Measurements from ENCODE around the gene TRIP4. TPM values are rescaled to one million over a fixed set of nuclear protein-coding genes. Genes with fewer than 3 reads are reported as not detected.

The TRIP4 gene
- polyA plus RNA-seq, 2 of the 4 experiments (the other 2 are of a cell fraction), result 24.8 to 34.9 TPM

GRCh38 chr15:64348455-64348854 is 39.2 kb upstream of the TRIP4 start:
- Histone ChIP-seq H3K4me1 (peaks cover 18% of the 10 kb centered on the region), H3K27ac (no peak overlapping the region), H3K4me3 (no peak overlapping the region), H3K9me3 (no peaks in the 10 kb centered on the region), H3K4me2 (no peak overlapping the region)
- FAIRE-seq (no peak), DNase-seq (ENCODE audit: low read depth in 1 of 2, low spot score in 1 of 2) (no peak), ATAC-seq (no peak)
- ChIA-PET POLR2A (interaction anchor here (0.7 kb wide), 1 partner anchor 39 kb away, joined by 5 read pairs; the partner anchor contains the start of gene TRIP4), CTCF (interaction anchor here (1.3 to 1.7 kb wide), 3 partner anchors 11 to 138 kb away, joined by 3 to 11 read pairs (median 6); no protein-coding TSS in a partner anchor)
- TF ChIP-seq HOXB5 (CRISPR knock-in tag; IDR thresholded peaks at IDR 0.05) (no peak), FOSL2 (IDR thresholded peaks at IDR 0.05) (no peak), FOSL2 (CRISPR knock-in tag; IDR thresholded peaks at IDR 0.05) (no peak), GATA3 (IDR thresholded peaks at IDR 0.05; ENCODE audit: borderline replicate concordance) (no peak), HDAC2 (IDR thresholded peaks at IDR 0.05) (no peak), TFCP2L1 (CRISPR knock-in tag; IDR thresholded peaks at IDR 0.05) (no peak), TP53 (CRISPR knock-in tag; IDR thresholded peaks at IDR 0.05) (no peak), BCL3 (IDR thresholded peaks at IDR 0.05) (no peak), CBX8 (IDR thresholded peaks at IDR 0.05) (no peak), MAZ (IDR thresholded peaks at IDR 0.05; ENCODE audit: borderline replicate concordance, low read depth, low read length) (no peak), EHMT2 (IDR thresholded peaks at IDR 0.05; ENCODE audit: low read depth) (no peak), CHD4 (IDR thresholded peaks at IDR 0.05; ENCODE audit: borderline replicate concordance) (no peak)
- TF ChIP-seq, protein P1, sequence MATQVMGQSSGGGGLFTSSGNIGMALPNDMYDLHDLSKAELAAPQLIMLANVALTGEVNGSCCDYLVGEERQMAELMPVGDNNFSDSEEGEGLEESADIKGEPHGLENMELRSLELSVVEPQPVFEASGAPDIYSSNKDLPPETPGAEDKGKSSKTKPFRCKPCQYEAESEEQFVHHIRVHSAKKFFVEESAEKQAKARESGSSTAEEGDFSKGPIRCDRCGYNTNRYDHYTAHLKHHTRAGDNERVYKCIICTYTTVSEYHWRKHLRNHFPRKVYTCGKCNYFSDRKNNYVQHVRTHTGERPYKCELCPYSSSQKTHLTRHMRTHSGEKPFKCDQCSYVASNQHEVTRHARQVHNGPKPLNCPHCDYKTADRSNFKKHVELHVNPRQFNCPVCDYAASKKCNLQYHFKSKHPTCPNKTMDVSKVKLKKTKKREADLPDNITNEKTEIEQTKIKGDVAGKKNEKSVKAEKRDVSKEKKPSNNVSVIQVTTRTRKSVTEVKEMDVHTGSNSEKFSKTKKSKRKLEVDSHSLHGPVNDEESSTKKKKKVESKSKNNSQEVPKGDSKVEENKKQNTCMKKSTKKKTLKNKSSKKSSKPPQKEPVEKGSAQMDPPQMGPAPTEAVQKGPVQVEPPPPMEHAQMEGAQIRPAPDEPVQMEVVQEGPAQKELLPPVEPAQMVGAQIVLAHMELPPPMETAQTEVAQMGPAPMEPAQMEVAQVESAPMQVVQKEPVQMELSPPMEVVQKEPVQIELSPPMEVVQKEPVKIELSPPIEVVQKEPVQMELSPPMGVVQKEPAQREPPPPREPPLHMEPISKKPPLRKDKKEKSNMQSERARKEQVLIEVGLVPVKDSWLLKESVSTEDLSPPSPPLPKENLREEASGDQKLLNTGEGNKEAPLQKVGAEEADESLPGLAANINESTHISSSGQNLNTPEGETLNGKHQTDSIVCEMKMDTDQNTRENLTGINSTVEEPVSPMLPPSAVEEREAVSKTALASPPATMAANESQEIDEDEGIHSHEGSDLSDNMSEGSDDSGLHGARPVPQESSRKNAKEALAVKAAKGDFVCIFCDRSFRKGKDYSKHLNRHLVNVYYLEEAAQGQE (IDR thresholded peaks at IDR 0.05), result no peak
- 84% methylated on average over 1 of the region's 1 CpG for WGBS (ENCODE audit: missing lambda C conversion rate)

- Histone ChIP-seq H3K4me2 (no peak overlapping the region), H3K4me3 (no peak overlapping the region), H3K27ac (no peak overlapping the region), H3K4me1 (peaks cover 13% of the 10 kb centered on the region), H3K9me3 (no peaks in the 10 kb centered on the region)
- CTCF ChIA-PET, result interaction anchor here (1.2 kb wide), 1 partner anchor 12 kb away, joined by 4 read pairs; no protein-coding TSS in a partner anchor
- no peak for ATAC-seq
- POLR2A ChIA-PET, result no interaction called here
- TF ChIP-seq CEBPB (IDR thresholded peaks at IDR 0.05) (no peak), RCOR1 (IDR thresholded peaks at IDR 0.05; ENCODE audit: low read depth, low read length) (no peak), RNF2 (IDR thresholded peaks at IDR 0.05; ENCODE audit: borderline replicate concordance, low read depth) (no peak), TP53 (CRISPR knock-in tag; IDR thresholded peaks at IDR 0.05) (no peak), FOSB (CRISPR knock-in tag; IDR thresholded peaks at IDR 0.05) (no peak), BHLHE40 (IDR thresholded peaks at IDR 0.05; ENCODE audit: low read depth, low read length) (no peak), MAX (IDR thresholded peaks at IDR 0.05) (no peak), CHD2 (IDR thresholded peaks at IDR 0.05; ENCODE audit: low read length, partially characterized antibody) (no peak), EHF (CRISPR knock-in tag; IDR thresholded peaks at IDR 0.05) (no peak), HOXA7 (CRISPR knock-in tag; IDR thresholded peaks at IDR 0.05) (no peak)
- TF ChIP-seq, protein P2, sequence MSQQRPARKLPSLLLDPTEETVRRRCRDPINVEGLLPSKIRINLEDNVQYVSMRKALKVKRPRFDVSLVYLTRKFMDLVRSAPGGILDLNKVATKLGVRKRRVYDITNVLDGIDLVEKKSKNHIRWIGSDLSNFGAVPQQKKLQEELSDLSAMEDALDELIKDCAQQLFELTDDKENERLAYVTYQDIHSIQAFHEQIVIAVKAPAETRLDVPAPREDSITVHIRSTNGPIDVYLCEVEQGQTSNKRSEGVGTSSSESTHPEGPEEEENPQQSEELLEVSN (IDR thresholded peaks at IDR 0.05; ENCODE audit: borderline replicate concordance, low read depth), result no peak
- no peak for DNase-seq (ENCODE audit: low read depth in 1 of 2, low spot score in 1 of 2)
- FAIRE-seq, result peak; percentile 13
- WGBS (ENCODE audit: missing lambda C conversion rate), result 90% methylated on average over 2 of the region's 2 CpGs
These were observed 38.3 kb upstream of the TRIP4 start for GRCh38 chr15:64349375-64349774.
